PC-9 (cell line): ENCODE results near the gene PKN3. TPM values are rescaled to one million over a fixed set of nuclear protein-coding genes. Genes with fewer than 3 reads are reported as not detected.

Experiments used
- BruUV-seq: library from RNA; stranded (reverse); fragments of 400-500 nt; replicated peaks from 2 replicates; lab custom pipeline; 2021; lab: Mats Ljungman, UMichigan
- CTCF ChIA-PET: fragments of 300-600 bp; sonication (Branson Sonifier 250); formaldehyde crosslinking; loops from one replicate; lab custom pipeline; 2022; ENCODE audit warnings: antibody characterized with exemption; lab: Charles Lee
- POLR2A ChIA-PET: fragments of 300-600 bp; sonication (Branson Sonifier 250); formaldehyde crosslinking; loops from one replicate; lab custom pipeline; 2022; ENCODE audit warnings: antibody characterized with exemption; ENCODE audit not compliant: unreplicated experiment; lab: Charles Lee
- DNase-seq, 2 experiments: peaks; one replicate each; pipeline versions ENCODE4 v3.0.0 to v3.0.0-alpha.2; 2015 to 2022; ENCODE audit warnings: mixed read lengths in 1 of 2
- H2AFZ ChIP-seq: fragments of 200-600 bp; sonication (generic); 2 replicates; pipeline ENCODE4 v1.8.1; 2017; ENCODE audit warnings: antibody characterized with exemption
- H3F3A ChIP-seq: fragments of 200-600 bp; sonication (generic); 2 replicates; pipeline ENCODE4 v1.8.1; 2017; ENCODE audit warnings: antibody characterized with exemption, mild to moderate bottlenecking, low read depth; ENCODE audit not compliant: insufficient read depth
- H3K27ac ChIP-seq: fragments of 200-600 bp; sonication (generic); 2 replicates; pipeline ENCODE4 v1.6.1; 2016; ENCODE audit warnings: mixed run types
- H3K27me3 ChIP-seq: fragments of 200-600 bp; sonication (generic); 2 replicates; pipeline ENCODE4 v1.6.1; 2016; ENCODE audit warnings: low read depth, mixed run types; ENCODE audit not compliant: insufficient read depth
- H3K36me3 ChIP-seq: fragments of 200-600 bp; sonication (generic); 2 replicates; pipeline ENCODE4 v1.6.1; 2016; ENCODE audit warnings: low read depth, mixed run types
- H3K4me1 ChIP-seq: fragments of 200-600 bp; sonication (generic); replicated peaks from 2 replicates; pipeline ENCODE4 v1.6.1; 2016; ENCODE audit warnings: mixed run types; ENCODE audit not compliant: insufficient read depth
- H3K4me2 ChIP-seq: fragments of 200-600 bp; sonication (generic); 2 replicates; pipeline ENCODE4 v1.6.1; 2017; ENCODE audit warnings: mixed run types
- H3K4me3 ChIP-seq: fragments of 200-600 bp; sonication (generic); 2 replicates; pipeline ENCODE4 v1.6.1; 2016; ENCODE audit warnings: mixed run types
- H3K79me2 ChIP-seq: fragments of 200-600 bp; sonication (generic); 2 replicates; pipeline ENCODE4 v1.6.1; 2017; ENCODE audit warnings: low read depth, mixed run types
- H3K9me2 ChIP-seq: fragments of 200-600 bp; sonication (generic); 2 replicates; pipeline ENCODE4 v1.8.1; 2017; ENCODE audit warnings: mild to moderate bottlenecking; ENCODE audit not compliant: insufficient read depth
- H3K9me3 ChIP-seq: fragments of 200-600 bp; sonication (generic); 2 replicates; pipeline ENCODE4 v1.8.1; 2016; ENCODE audit warnings: low read depth; ENCODE audit not compliant: insufficient read depth
- H4K20me1 ChIP-seq: fragments of 200-600 bp; sonication (generic); 2 replicates; pipeline ENCODE4 v1.8.1; 2017; ENCODE audit not compliant: insufficient read depth
- CTCF ChIP-seq: fragments of 200-600 bp; sonication (generic); conservative IDR thresholded peaks from 2 replicates; pipeline ENCODE4 v1.6.1; 2017; ENCODE audit warnings: mixed run types, antibody characterized with exemption, mild to moderate bottlenecking, moderate library complexity
- EZH2 ChIP-seq: fragments of 200-600 bp; sonication (generic); IDR thresholded peaks from 2 replicates; pipeline ENCODE4 v1.8.0; 2017; ENCODE audit warnings: antibody characterized with exemption, low read depth
- intact Hi-C: fragments of 100-400 bp; cut with micrococcal nuclease; formaldehyde crosslinking; loops from one replicate; pipeline ENCODE4 v1.10.0; 2022; ENCODE audit not compliant: unreplicated experiment
- total RNA-seq: library from RNA; stranded (reverse); gene quantifications from 2 replicates; pipeline ENCODE4 v1.2.3, GENCODE V29; 2021

The PKN3 gene
- total RNA-seq, 1 experiment from 2014 or later, result 5.5 TPM

- intact Hi-C loops, result loop anchor here (1.0 to 10.0 kb wide), 4 partner anchors 40 to 340 kb away; partner anchors contain the start of genes ODF2, SH3GLB2 and ZDHHC12
- H3K9me3 ChIP-seq, result no peaks in the 10 kb centered on the region
- POLR2A ChIA-PET, result interaction anchor here (0.6 to 1.8 kb wide), 7 partner anchors 8 to 145 kb away, joined by 3 to 20 read pairs (median 5); partner anchors contain the start of genes SPOUT1 and ZDHHC12
- no peaks in the 10 kb centered on the region for H3K27me3 ChIP-seq
- peak; percentile 86 to 90 for DNase-seq
- no TSS peak for BruUV-seq
- 0 out of 2 replicates have a peak, but pooled peaks cover 6% of the 10 kb centered on the region for H3K36me3 ChIP-seq
- H3K4me3 ChIP-seq, result peak overlapping the region; percentile 94
- H3K4me2 ChIP-seq, result peak overlapping the region; percentile 99
- peaks cover 48% of the 10 kb centered on the region for H3F3A ChIP-seq
- peaks cover 15% of the 10 kb centered on the region for H4K20me1 ChIP-seq
- no peaks in the 10 kb centered on the region for H3K9me2 ChIP-seq
- no peak for TF ChIP-seq EZH2
- no peak for TF ChIP-seq CTCF
- H3K79me2 ChIP-seq, result peaks cover 76% of the 10 kb centered on the region
- CTCF ChIA-PET, result interaction anchor here (0.5 to 0.8 kb wide), 3 partner anchors 17 to 97 kb away, joined by 3 to 5 read pairs (median 3); partner anchors contain the start of gene PKN3
- peak overlapping the region; percentile 32; the same call in 1 of the 2 replicates for H2AFZ ChIP-seq
- H3K27ac ChIP-seq, result peak overlapping the region; percentile 99
- H3K4me1 ChIP-seq, result peaks cover 45% of the 10 kb centered on the region
Observed at GRCh38 chr9:128684325-128685199, 17.7 kb upstream of the PKN3 start.

GRCh38 chr9:128685636-128686489, 16.4 kb upstream of the PKN3 start:
- Histone ChIP-seq H3K4me3 (peak overlapping the region; percentile 94), H4K20me1 (peaks cover 22% of the 10 kb centered on the region), H2AFZ (no peak overlapping the region), H3F3A (peaks cover 53% of the 10 kb centered on the region), H3K9me3 (no peaks in the 10 kb centered on the region), H3K27me3 (no peaks in the 10 kb centered on the region), H3K36me3 (peaks cover 11% of the 10 kb centered on the region), H3K4me2 (peak overlapping the region; percentile 99), H3K27ac (peak overlapping the region; percentile 99), H3K79me2 (peaks cover 85% of the 10 kb centered on the region), H3K4me1 (peaks cover 46% of the 10 kb centered on the region), H3K9me2 (no peaks in the 10 kb centered on the region)
- DNase-seq, result no peak
- TF ChIP-seq EZH2 (no peak), CTCF (no peak)
- ChIA-PET POLR2A (interaction anchor here (0.6 kb wide), 1 partner anchor 342 kb away, joined by 4 read pairs; the partner anchor contains the start of gene SH3GLB2), CTCF (interaction anchor here (0.6 kb wide), 1 partner anchor 528 kb away, joined by 4 read pairs; no protein-coding TSS in a partner anchor)
- no TSS peak for BruUV-seq
- intact Hi-C loops, result loop anchor here (5.0 to 10.0 kb wide), 2 partner anchors 226 to 339 kb away; partner anchors contain the start of gene SH3GLB2

- Histone ChIP-seq H3K79me2 (peaks cover 85% of the 10 kb centered on the region), H3K27me3 (no peaks in the 10 kb centered on the region), H2AFZ (no peak overlapping the region), H3K27ac (no peak overlapping the region), H4K20me1 (peaks cover 36% of the 10 kb centered on the region), H3F3A (peaks cover 58% of the 10 kb centered on the region), H3K9me2 (no peaks in the 10 kb centered on the region), H3K4me3 (no peak overlapping the region), H3K4me2 (peak overlapping the region; percentile 99), H3K4me1 (peaks cover 53% of the 10 kb centered on the region), H3K36me3 (peaks cover 25% of the 10 kb centered on the region), H3K9me3 (no peaks in the 10 kb centered on the region)
- DNase-seq, result no peak
- TF ChIP-seq EZH2, result no peak
- TF ChIP-seq CTCF, result no peak
- CTCF ChIA-PET, result no interaction called here
- POLR2A ChIA-PET, result interaction anchor here (0.7 kb wide), 2 partner anchors 52 to 187 kb away, joined by 5 read pairs; no protein-coding TSS in a partner anchor
- no TSS peak for BruUV-seq
- intact Hi-C loops, result loop anchor here (5.0 to 10.0 kb wide), 2 partner anchors 225 to 337 kb away; partner anchors contain the start of gene SH3GLB2
Observed at GRCh38 chr9:128687453-128687852, 14.8 kb upstream of the PKN3 start.
